Caco-2 (cell line): ENCODE measurements around the gene TDRD9. TPM values are rescaled to one million over a fixed set of nuclear protein-coding genes. Genes with fewer than 3 reads are reported as not detected.

Experiments used
- BruUV-seq: library from RNA; stranded (reverse); fragments of 400-500 nt; replicated peaks from 2 replicates; lab custom pipeline; 2021; lab: Mats Ljungman, UMichigan
- CTCF ChIA-PET: fragments of 300-600 bp; sonication (Branson Sonifier 250); formaldehyde crosslinking; loops from one replicate; lab custom pipeline; 2022; ENCODE audit warnings: antibody characterized with exemption; lab: Charles Lee
- POLR2A ChIA-PET: fragments of 300-600 bp; sonication (Branson Sonifier 250); formaldehyde crosslinking; loops from one replicate; lab custom pipeline; 2022; ENCODE audit warnings: antibody characterized with exemption; lab: Charles Lee
- DNase-seq, 2 experiments: peaks; one replicate each; pipeline versions ENCODE4 v3.0.0 to v3.0.0-alpha.2; 2020 to 2022
- H3K27me3 ChIP-seq: replicated peaks from 2 replicates; pipeline ENCODE4 v1.6.0; 2011; ENCODE audit warnings: low read length; ENCODE audit not compliant: control insufficient read depth, insufficient read depth
- H3K36me3 ChIP-seq: 2 replicates; pipeline ENCODE4 v1.5.1; 2011; ENCODE audit warnings: low read length; ENCODE audit not compliant: control insufficient read depth, insufficient read depth
- H3K4me1 ChIP-seq: fragments of 250-450 bp; sonication (Bioruptor Pico); 2 replicates; pipeline ENCODE4 v1.5.1; 2020; ENCODE audit warnings: mild to moderate bottlenecking
- H3K4me3 ChIP-seq: 2 replicates; pipeline ENCODE4 v1.5.1; 2011; ENCODE audit warnings: low read depth, mild to moderate bottlenecking, control low read depth, low read length
- H3K9me3 ChIP-seq: fragments of 250-450 bp; sonication (Bioruptor Pico); 2 replicates; pipeline ENCODE4 v1.5.1; 2020; ENCODE audit warnings: mild to moderate bottlenecking, moderate library complexity
- H3K27ac Mint-ChIP-seq: one replicate; pipeline ENCODE4 v1.8.0; 2022; ENCODE audit warnings: mixed read lengths; ENCODE audit not compliant: unreplicated experiment
- H3K27me3 Mint-ChIP-seq: one replicate; pipeline ENCODE4 v1.8.0; 2022; ENCODE audit warnings: mixed read lengths; ENCODE audit not compliant: insufficient read depth, unreplicated experiment
- H3K36me3 Mint-ChIP-seq: one replicate; pipeline ENCODE4 v1.8.0; 2022; ENCODE audit warnings: mild to moderate bottlenecking, mixed read lengths; ENCODE audit not compliant: insufficient read depth, unreplicated experiment
- H3K4me1 Mint-ChIP-seq: one replicate; pipeline ENCODE4 v1.8.0; 2022; ENCODE audit warnings: low read depth, mixed read lengths; ENCODE audit not compliant: unreplicated experiment
- H3K4me3 Mint-ChIP-seq: one replicate; pipeline ENCODE4 v1.8.0; 2022; ENCODE audit warnings: mild to moderate bottlenecking, moderate library complexity, mixed read lengths; ENCODE audit not compliant: unreplicated experiment
- H3K9me3 Mint-ChIP-seq: one replicate; pipeline ENCODE4 v1.8.0; 2022; ENCODE audit warnings: mixed read lengths; ENCODE audit not compliant: unreplicated experiment
- CTCF ChIP-seq, 2 experiments: fragments of 200-600 bp in 1 of 2; IDR thresholded peaks; 1 replicate in 1 of 2; 2 replicates in 1 of 2; pipeline versions ENCODE4 v1.5.1 to v1.8.0; 2011 to 2022; ENCODE audit warnings: antibody characterized with exemption in 1 of 2, control low read depth in 1 of 2, inconsistent platforms in 1 of 2, low read depth in 1 of 2, low read length in 1 of 2, mild to moderate bottlenecking in 1 of 2, moderate library complexity in 1 of 2; ENCODE audit not compliant: insufficient read depth in 1 of 2, severe bottlenecking in 1 of 2, unreplicated experiment in 1 of 2
- intact Hi-C: fragments of 100-400 bp; cut with micrococcal nuclease; formaldehyde crosslinking; loops from one replicate; pipeline ENCODE4 v1.10.0; 2022; ENCODE audit not compliant: unreplicated experiment
- total RNA-seq: library from RNA; stranded (reverse); gene quantifications from 2 replicates; pipeline ENCODE4 v1.2.3, GENCODE V29; 2022

Gene TDRD9
- total RNA-seq, 1 experiment from 2014 or later = not detected

- POLR2A ChIA-PET = interaction anchor here (0.6 kb wide), 1 partner anchor 355 kb away, joined by 3 read pairs; no protein-coding TSS in a partner anchor
- Mint-ChIP-seq H3K4me1 (no peaks in the 10 kb centered on the region), H3K36me3 (no peaks in the 10 kb centered on the region), H3K27me3 (peaks cover 7% of the 10 kb centered on the region), H3K4me3 (no peak overlapping the region), H3K27ac (no peak overlapping the region), H3K9me3 (no peaks in the 10 kb centered on the region)
- CTCF ChIA-PET = no interaction called here
- Histone ChIP-seq H3K27me3 (no peaks in the 10 kb centered on the region; the same call in 1 of the 2 replicates), H3K9me3 (no peaks in the 10 kb centered on the region), H3K4me3 (no peak overlapping the region), H3K36me3 (no peaks in the 10 kb centered on the region), H3K4me1 (no peaks in the 10 kb centered on the region)
- no peak for DNase-seq
- intact Hi-C loops = no loop called here
- TF ChIP-seq CTCF (IDR thresholded peaks at IDR 0.05; ENCODE audit: insufficient read depth in 1 of 2, low read depth in 1 of 2, low read length in 1 of 2, severe bottlenecking in 1 of 2, unreplicated experiment in 1 of 2) = no peak
- BruUV-seq = no TSS peak
These were observed 83.7 kb downstream of the TDRD9 start for GRCh38 chr14:104011824-104012517.

GRCh38 chr14:104014764-104015163 is 86.5 kb downstream of the TDRD9 start:
- intact Hi-C loops = no loop called here
- no peaks in the 10 kb centered on the region for H3K9me3 Mint-ChIP-seq
- peaks cover 10% of the 10 kb centered on the region for H3K27me3 Mint-ChIP-seq
- H3K4me1 Mint-ChIP-seq = no peaks in the 10 kb centered on the region
- H3K27ac Mint-ChIP-seq = no peak overlapping the region
- no peaks in the 10 kb centered on the region for H3K4me1 ChIP-seq
- ChIA-PET CTCF (interaction anchor here (0.6 kb wide), 1 partner anchor 55 kb away, joined by 6 read pairs; no protein-coding TSS in a partner anchor), POLR2A (no interaction called here)
- no peaks in the 10 kb centered on the region; the same call in 1 of the 2 replicates for H3K27me3 ChIP-seq
- no peak overlapping the region for H3K4me3 Mint-ChIP-seq
- H3K9me3 ChIP-seq = no peaks in the 10 kb centered on the region
- no peak for TF ChIP-seq CTCF (IDR thresholded peaks at IDR 0.05; ENCODE audit: insufficient read depth in 1 of 2, low read depth in 1 of 2, low read length in 1 of 2, severe bottlenecking in 1 of 2, unreplicated experiment in 1 of 2)
- BruUV-seq = no TSS peak
- H3K36me3 Mint-ChIP-seq = no peaks in the 10 kb centered on the region
- DNase-seq = no peak
- H3K4me3 ChIP-seq = no peak overlapping the region
- no peaks in the 10 kb centered on the region for H3K36me3 ChIP-seq

GRCh38 chr14:104016873-104017650 is 88.8 kb downstream of the TDRD9 start:
- BruUV-seq = no TSS peak
- Mint-ChIP-seq H3K27ac (no peak overlapping the region), H3K27me3 (peaks cover 21% of the 10 kb centered on the region), H3K36me3 (no peaks in the 10 kb centered on the region), H3K9me3 (no peaks in the 10 kb centered on the region), H3K4me3 (no peak overlapping the region), H3K4me1 (no peaks in the 10 kb centered on the region)
- TF ChIP-seq CTCF (IDR thresholded peaks at IDR 0.05; ENCODE audit: insufficient read depth in 1 of 2, low read depth in 1 of 2, low read length in 1 of 2, severe bottlenecking in 1 of 2, unreplicated experiment in 1 of 2) = no peak
- ChIA-PET POLR2A (no interaction called here), CTCF (no interaction called here)
- Histone ChIP-seq H3K4me3 (no peak overlapping the region), H3K9me3 (no peaks in the 10 kb centered on the region), H3K4me1 (no peaks in the 10 kb centered on the region), H3K27me3 (no peaks in the 10 kb centered on the region; the same call in 1 of the 2 replicates), H3K36me3 (no peaks in the 10 kb centered on the region)
- intact Hi-C loops = no loop called here
- DNase-seq = no peak
